Astrocyte of the spinal cord (primary cell): Measurements from ENCODE around the gene SRSF4.

Source experiments
- DNase-seq: peaks from one replicate; pipeline ENCODE4 v3.0.0; 2011; ENCODE audit warnings: low read depth, low spot score
- H3K4me3 ChIP-seq: 2 replicates; pipeline ENCODE4 v1.5.1; 2011; ENCODE audit warnings: low read depth, mild to moderate bottlenecking, low read length, moderate library complexity
- CTCF ChIP-seq: IDR thresholded peaks from 2 replicates; pipeline ENCODE4 v1.5.1; 2012; ENCODE audit warnings: low read depth, mild to moderate bottlenecking, low read length, inconsistent platforms
- in situ Hi-C: cut with HindIII; loops from 2 replicates; pipeline ENCODE4 v1.10.0; 2017; ENCODE audit warnings: low sequenced_read_pairs

Gene SRSF4

GRCh38 chr1:29105822-29106221 lies 75.9 kb downstream of the SRSF4 start:
- DNase-seq: no peak
- no peak for TF ChIP-seq CTCF
- no peak overlapping the region for H3K4me3 ChIP-seq
- in situ Hi-C loops: no loop called here

GRCh38 chr1:29100487-29100886 lies 81.2 kb downstream of the SRSF4 start:
- H3K4me3 ChIP-seq: no peak overlapping the region
- in situ Hi-C loops: no loop called here
- TF ChIP-seq CTCF: no peak
- no peak for DNase-seq

- in situ Hi-C loops: no loop called here
- H3K4me3 ChIP-seq: no peak overlapping the region
- TF ChIP-seq CTCF: no peak
- no peak for DNase-seq
Observed at GRCh38 chr1:29099286-29099685, 82.4 kb downstream of the SRSF4 start.
